OCI-LY1 (cell line): ENCODE measurements around the gene NKIRAS1.

Source experiments
- H2AFZ ChIP-seq: fragments of 200-600 bp; sonication (generic), shearing (Covaris generic); 2 replicates; pipeline ENCODE4 v1.6.0; 2014; ENCODE audit warnings: antibody characterized with exemption, mild to moderate bottlenecking, low read length
- H3F3A ChIP-seq: fragments of 200-600 bp; sonication (generic), shearing (Covaris generic); 2 replicates; pipeline ENCODE4 v1.6.0; 2014; ENCODE audit warnings: mild to moderate bottlenecking, antibody characterized with exemption, low read length, moderate library complexity; ENCODE audit not compliant: insufficient read depth
- H3K27ac ChIP-seq: fragments of 200-600 bp; sonication (generic); 2 replicates; pipeline ENCODE4 v1.5.1; 2014; ENCODE audit warnings: low read length, mixed run types, mild to moderate bottlenecking, low read depth; ENCODE audit not compliant: poor library complexity, severe bottlenecking
- H3K27me3 ChIP-seq: fragments of 200-600 bp; sonication (generic); 2 replicates; pipeline ENCODE4 v1.6.0; 2014; ENCODE audit warnings: antibody characterized with exemption, mild to moderate bottlenecking, low read length, moderate library complexity; ENCODE audit not compliant: insufficient read depth
- H3K36me3 ChIP-seq: fragments of 200-600 bp; sonication (generic); 2 replicates; pipeline ENCODE4 v1.6.1; 2014; ENCODE audit warnings: mild to moderate bottlenecking, antibody characterized with exemption, low read length, moderate library complexity, mixed read lengths; ENCODE audit not compliant: insufficient read depth
- H3K4me1 ChIP-seq: fragments of 200-600 bp; sonication (generic); 2 replicates; pipeline ENCODE4 v1.5.1; 2014; ENCODE audit warnings: mild to moderate bottlenecking, low read length, moderate library complexity; ENCODE audit not compliant: insufficient read depth, severe bottlenecking
- H3K4me2 ChIP-seq: fragments of 200-600 bp; sonication (generic), shearing (Covaris generic); 2 replicates; pipeline ENCODE4 v1.6.1; 2014; ENCODE audit warnings: low read length
- H3K4me3 ChIP-seq: fragments of 200-600 bp; sonication (generic); 2 replicates; pipeline ENCODE4 v1.5.1; 2014; ENCODE audit warnings: low read length, low read depth, mild to moderate bottlenecking, mixed read lengths; ENCODE audit not compliant: poor library complexity, severe bottlenecking
- H3K79me2 ChIP-seq: fragments of 200-600 bp; shearing (Covaris generic); 2 replicates; pipeline ENCODE4 v1.6.1; 2016; ENCODE audit warnings: mixed run types, low read length, mixed read lengths; ENCODE audit not compliant: insufficient read depth
- H3K9ac ChIP-seq: fragments of 200-600 bp; sonication (generic), shearing (Covaris generic); 2 replicates; pipeline ENCODE4 v1.6.1; 2014; ENCODE audit warnings: mild to moderate bottlenecking, low read length, mixed read lengths
- H3K9me2 ChIP-seq: fragments of 200-600 bp; sonication (generic), shearing (Covaris generic); 2 replicates; pipeline ENCODE4 v1.6.1; 2014; ENCODE audit warnings: low read depth, mild to moderate bottlenecking, low read length, mixed read lengths
- H3K9me3 ChIP-seq: fragments of 200-600 bp; shearing (Covaris generic); 2 replicates; pipeline ENCODE4 v1.6.1; 2014; ENCODE audit warnings: low read length, mixed read lengths
- H4K20me1 ChIP-seq: fragments of 200-600 bp; sonication (generic), shearing (Covaris generic); 2 replicates; pipeline ENCODE4 v1.6.0; 2016; ENCODE audit warnings: mild to moderate bottlenecking, low read length; ENCODE audit not compliant: insufficient read depth
- EZH2 ChIP-seq: fragments of 200-600 bp; sonication (generic), shearing (Covaris generic); IDR thresholded peaks from 2 replicates; pipeline ENCODE4 v1.8.0; 2017; ENCODE audit warnings: borderline replicate concordance, mixed run types, mild to moderate bottlenecking, antibody characterized with exemption, low read length, moderate library complexity, mixed read lengths
- TF ChIP-seq, protein P1 (sequence below): fragments of 200-600 bp; sonication (generic), shearing (Covaris generic); IDR thresholded peaks from 2 replicates; pipeline ENCODE4 v1.5.1; 2017; ENCODE audit warnings: mild to moderate bottlenecking, antibody characterized with exemption, low read length, moderate library complexity, mixed read lengths

The NKIRAS1 gene

DNA sequence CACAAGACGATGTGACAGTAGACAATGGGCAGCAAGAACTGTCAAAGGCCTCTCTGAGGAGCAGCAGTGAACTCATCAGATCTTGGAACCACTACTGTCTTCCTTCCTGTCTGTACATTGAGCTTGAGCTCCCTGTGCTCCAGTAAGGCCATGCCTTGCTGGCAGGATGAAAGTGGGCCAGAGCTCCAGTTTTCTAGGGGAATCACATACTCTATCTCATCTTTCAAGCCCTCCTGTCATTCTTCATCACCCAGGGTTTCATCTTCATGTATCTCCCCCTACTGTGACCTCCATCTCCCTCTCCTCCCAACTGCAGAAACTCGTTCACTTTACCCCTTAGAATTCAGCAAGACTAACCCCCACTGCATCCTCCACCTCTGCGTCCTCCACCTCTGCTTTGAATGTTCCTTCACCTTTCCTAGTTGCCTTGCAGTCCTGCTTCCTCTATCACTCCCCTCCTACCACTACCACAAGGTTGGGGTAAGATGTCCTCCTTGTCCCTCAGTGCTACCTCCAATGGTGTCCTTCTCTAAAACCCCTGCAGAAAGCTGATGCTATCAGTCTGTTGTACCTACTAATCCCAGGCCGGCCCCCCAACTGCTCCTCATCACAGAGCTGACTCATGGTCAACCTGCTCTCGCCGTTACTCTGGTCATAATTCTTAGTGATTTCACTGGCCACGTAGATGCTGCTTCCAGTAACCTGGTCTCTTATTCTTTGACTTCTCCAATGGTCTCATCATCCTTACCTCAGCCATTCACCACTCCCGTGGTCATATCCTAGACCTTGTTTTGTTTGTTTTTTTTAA, 22.3 kb downstream of the NKIRAS1 start:
- TF ChIP-seq, protein P1, sequence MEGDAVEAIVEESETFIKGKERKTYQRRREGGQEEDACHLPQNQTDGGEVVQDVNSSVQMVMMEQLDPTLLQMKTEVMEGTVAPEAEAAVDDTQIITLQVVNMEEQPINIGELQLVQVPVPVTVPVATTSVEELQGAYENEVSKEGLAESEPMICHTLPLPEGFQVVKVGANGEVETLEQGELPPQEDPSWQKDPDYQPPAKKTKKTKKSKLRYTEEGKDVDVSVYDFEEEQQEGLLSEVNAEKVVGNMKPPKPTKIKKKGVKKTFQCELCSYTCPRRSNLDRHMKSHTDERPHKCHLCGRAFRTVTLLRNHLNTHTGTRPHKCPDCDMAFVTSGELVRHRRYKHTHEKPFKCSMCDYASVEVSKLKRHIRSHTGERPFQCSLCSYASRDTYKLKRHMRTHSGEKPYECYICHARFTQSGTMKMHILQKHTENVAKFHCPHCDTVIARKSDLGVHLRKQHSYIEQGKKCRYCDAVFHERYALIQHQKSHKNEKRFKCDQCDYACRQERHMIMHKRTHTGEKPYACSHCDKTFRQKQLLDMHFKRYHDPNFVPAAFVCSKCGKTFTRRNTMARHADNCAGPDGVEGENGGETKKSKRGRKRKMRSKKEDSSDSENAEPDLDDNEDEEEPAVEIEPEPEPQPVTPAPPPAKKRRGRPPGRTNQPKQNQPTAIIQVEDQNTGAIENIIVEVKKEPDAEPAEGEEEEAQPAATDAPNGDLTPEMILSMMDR, result no peak
- no peak for TF ChIP-seq EZH2
- Histone ChIP-seq H3F3A (no peaks in the 10 kb centered on the region), H3K4me2 (no peak overlapping the region), H4K20me1 (no peaks in the 10 kb centered on the region), H3K9me2 (no peaks in the 10 kb centered on the region), H3K27ac (no peak overlapping the region), H3K4me1 (no peaks in the 10 kb centered on the region), H2AFZ (no peak overlapping the region), H3K36me3 (peaks cover 51% of the 10 kb centered on the region), H3K27me3 (no peaks in the 10 kb centered on the region), H3K4me3 (no peak overlapping the region), H3K9me3 (no peaks in the 10 kb centered on the region), H3K79me2 (no peaks in the 10 kb centered on the region), H3K9ac (no peak overlapping the region)

DNA sequence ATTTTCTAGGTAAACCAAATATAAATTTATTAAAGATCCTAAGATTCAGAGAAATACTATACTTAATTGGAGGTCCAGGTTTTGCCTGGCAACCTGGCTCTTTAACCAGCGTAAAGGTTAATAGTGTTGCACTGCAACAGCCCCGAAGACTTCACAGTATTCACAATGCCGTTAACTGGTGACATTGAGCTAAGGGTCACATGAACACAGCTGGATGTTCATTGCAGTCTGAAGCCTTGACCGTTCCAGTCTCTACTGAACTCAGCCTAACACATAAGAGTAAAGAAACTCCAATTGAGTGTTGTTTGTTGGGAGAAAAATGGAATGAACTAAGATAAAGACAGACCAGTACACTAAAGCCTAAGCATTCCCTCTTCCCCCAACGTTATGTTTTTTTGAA, 26.8 kb downstream of the NKIRAS1 start:
- Histone ChIP-seq H3K79me2 (no peaks in the 10 kb centered on the region), H3K27ac (no peak overlapping the region), H3K4me2 (no peak overlapping the region), H3K4me1 (no peaks in the 10 kb centered on the region), H3K9ac (no peak overlapping the region), H3K9me3 (no peaks in the 10 kb centered on the region), H2AFZ (no peak overlapping the region), H3K9me2 (no peaks in the 10 kb centered on the region), H3K4me3 (no peak overlapping the region), H3F3A (no peaks in the 10 kb centered on the region), H3K27me3 (no peaks in the 10 kb centered on the region), H3K36me3 (peaks cover 40% of the 10 kb centered on the region; the same call in 1 of the 2 replicates), H4K20me1 (peaks cover 5% of the 10 kb centered on the region; the same call in 1 of the 2 replicates)
- TF ChIP-seq, protein P1, result no peak
- no peak for TF ChIP-seq EZH2

DNA sequence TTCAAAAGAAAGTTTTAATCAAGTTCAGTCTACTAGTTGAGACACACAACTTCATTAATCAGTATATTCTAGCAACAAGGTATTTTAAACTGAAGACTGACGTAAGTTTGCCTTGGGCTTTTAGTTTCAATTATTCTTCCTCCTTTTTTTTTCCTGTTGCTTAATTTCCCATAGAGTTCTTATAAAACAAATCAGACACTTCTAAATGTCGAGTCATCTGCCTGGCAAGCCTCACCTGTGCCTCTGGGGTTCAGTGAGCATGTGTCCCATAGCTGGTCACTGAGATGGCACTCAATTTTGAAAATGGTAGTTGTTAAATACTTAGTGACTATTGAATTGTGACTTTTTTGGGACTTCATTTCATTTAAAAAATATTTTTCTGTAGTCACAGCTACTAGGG, 27.4 kb downstream of the NKIRAS1 start:
- H3F3A ChIP-seq, result no peaks in the 10 kb centered on the region
- TF ChIP-seq, protein P1, result no peak
- no peak for TF ChIP-seq EZH2
- no peak overlapping the region for H2AFZ ChIP-seq
- no peaks in the 10 kb centered on the region for H3K79me2 ChIP-seq
- no peaks in the 10 kb centered on the region for H3K27me3 ChIP-seq
- H3K27ac ChIP-seq, result no peak overlapping the region
- H3K36me3 ChIP-seq, result peaks cover 40% of the 10 kb centered on the region; the same call in 1 of the 2 replicates
- H3K9me2 ChIP-seq, result no peaks in the 10 kb centered on the region
- H3K9me3 ChIP-seq, result no peaks in the 10 kb centered on the region
- H3K4me3 ChIP-seq, result no peak overlapping the region
- peaks cover 5% of the 10 kb centered on the region; the same call in 1 of the 2 replicates for H4K20me1 ChIP-seq
- no peaks in the 10 kb centered on the region for H3K4me1 ChIP-seq
- H3K4me2 ChIP-seq, result no peak overlapping the region
- no peak overlapping the region for H3K9ac ChIP-seq
